Fibroblast of mammary gland (primary cell): ENCODE measurements around the gene RYR1.

ENCODE experiments used
- DNase-seq: peaks from one replicate; pipeline ENCODE4 v3.0.0-alpha.2; 2010; ENCODE audit warnings: low read depth
- H3K4me3 ChIP-seq: 2 replicates; pipeline ENCODE4 v1.5.1; 2011; ENCODE audit warnings: low read depth, mild to moderate bottlenecking, low read length, moderate library complexity; ENCODE audit not compliant: control insufficient read depth
- CTCF ChIP-seq: conservative IDR thresholded peaks from 2 replicates; pipeline ENCODE4 v1.5.1; 2011; ENCODE audit warnings: low read depth, low read length, inconsistent platforms; ENCODE audit not compliant: control insufficient read depth, insufficient read depth

RYR1 gene

DNA sequence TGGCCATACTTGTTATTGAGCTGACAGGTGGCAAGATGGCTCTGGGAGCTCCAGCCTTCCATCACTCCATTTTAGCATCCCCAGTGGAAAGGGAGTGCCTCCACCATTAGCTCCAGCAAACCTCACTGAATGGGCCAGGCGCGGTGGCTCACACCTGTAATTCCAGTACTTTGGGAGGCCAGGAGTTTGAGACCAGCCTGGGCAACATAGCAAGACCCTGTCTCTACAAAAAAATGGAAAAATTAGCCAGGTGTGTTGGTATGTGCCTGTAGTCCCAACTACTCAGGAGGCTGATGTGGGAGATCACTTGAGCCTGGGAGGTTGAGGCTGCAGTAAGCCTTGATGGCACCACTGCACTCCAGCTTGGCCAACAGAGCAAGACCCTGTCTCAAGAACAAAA, 98.0 kb downstream of the RYR1 start:
- DNase-seq = no peak
- TF ChIP-seq CTCF = no peak
- no peak overlapping the region for H3K4me3 ChIP-seq

DNA sequence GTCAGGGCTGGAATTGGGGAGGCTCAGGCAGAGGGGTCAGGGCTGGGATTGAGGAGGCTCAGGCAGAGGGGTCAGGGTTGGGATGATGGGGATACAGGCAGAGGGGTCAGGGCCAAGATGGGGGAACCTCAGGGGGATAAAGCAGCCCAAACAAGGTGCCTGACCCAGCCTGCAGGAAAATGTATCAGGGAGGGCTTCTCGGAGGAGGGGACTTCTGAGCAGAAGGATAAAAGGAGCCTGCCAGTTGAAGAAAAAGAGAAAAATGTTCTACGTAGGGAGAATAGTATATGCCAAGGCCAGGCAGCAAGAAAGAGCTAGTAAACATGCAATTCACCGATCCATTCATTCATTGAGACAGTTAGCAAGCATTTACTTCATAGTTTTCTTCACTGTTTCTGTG, 99.4 kb downstream of the RYR1 start:
- TF ChIP-seq CTCF = no peak
- no peak overlapping the region for H3K4me3 ChIP-seq
- DNase-seq = no peak

DNA sequence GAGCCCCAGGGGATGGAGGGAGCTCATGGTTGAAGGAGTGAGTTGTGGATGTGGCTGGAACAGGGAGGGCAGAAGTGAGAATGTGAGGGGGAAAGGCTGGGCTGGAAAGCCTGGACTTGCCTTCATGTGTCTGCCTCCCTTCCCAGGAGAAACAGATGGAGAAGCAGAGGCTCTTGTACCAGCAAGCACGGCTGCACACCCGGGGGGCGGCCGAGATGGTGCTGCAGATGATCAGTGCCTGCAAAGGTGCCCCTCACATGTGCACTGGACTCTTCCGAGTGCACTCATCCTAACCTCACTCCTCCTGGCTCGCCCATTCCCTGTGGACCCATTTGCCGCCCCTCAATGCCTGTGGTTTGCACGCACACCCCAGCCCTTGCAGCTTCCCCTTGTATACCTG, 101.1 kb downstream of the RYR1 start:
- no peak for TF ChIP-seq CTCF
- H3K4me3 ChIP-seq = no peak overlapping the region
- no peak for DNase-seq

DNA sequence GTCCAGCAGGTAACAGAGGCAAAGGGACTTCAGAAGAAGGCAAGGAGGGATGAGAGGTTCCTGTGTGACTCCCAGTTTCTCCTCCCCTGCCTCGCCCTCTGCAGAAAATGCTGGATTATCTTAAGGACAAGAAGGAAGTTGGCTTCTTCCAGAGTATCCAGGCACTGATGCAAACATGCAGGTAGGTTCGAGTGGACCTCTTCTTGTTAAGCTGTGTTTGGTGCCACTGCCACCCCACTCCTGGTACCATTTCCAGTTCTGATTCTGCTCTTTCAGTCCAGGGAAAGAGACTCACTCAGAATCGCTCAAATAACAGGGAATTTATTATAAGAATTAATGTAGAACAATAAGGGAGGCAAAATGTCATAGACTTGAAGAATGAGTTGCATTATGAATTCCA, 101.7 kb downstream of the RYR1 start:
- DNase-seq = no peak
- no peak overlapping the region for H3K4me3 ChIP-seq
- TF ChIP-seq CTCF = no peak

DNA sequence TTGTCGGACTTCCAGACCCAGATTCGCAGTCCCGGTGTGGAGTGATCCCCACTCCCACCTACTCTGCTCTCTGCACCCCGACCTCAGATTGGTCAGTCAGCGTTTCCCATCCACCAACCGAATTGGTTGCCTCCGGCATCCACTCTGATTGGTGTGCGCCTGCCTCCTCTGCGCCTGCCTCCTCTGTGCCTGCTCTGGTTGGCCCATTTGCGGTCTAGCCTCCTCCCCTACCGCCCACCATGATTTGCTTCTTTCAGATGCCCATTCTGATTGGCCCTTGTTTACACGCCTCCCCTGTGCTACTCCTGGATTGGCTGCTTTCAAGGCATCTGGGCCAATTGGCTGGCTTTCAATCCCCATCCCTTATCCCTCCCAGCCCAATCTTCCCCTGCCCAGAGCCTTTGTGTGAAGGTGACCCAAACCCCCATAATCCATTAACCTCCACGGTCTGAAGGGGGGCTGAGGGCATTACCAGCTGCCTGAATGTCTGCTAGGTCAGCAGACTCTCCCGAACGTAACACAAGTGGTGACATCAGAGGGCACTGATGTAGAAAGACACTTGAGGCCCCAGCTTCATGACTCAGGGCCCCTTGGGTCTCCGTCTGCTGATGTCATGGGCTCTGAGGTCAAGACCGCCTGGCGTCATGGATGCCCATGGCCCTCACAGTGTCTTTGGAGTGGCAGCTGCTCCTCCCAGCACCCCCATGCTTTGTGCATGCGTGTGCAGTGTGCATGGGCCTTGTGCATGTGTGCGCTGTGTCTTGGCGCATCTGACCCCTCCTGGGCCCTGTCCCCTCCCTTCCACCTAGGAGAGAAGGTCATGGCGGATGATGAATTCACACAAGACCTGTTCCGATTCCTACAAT, 103.8 kb downstream of the RYR1 start:
- no peak for TF ChIP-seq CTCF
- no peak overlapping the region for H3K4me3 ChIP-seq
- peak; percentile 17 for DNase-seq

DNA sequence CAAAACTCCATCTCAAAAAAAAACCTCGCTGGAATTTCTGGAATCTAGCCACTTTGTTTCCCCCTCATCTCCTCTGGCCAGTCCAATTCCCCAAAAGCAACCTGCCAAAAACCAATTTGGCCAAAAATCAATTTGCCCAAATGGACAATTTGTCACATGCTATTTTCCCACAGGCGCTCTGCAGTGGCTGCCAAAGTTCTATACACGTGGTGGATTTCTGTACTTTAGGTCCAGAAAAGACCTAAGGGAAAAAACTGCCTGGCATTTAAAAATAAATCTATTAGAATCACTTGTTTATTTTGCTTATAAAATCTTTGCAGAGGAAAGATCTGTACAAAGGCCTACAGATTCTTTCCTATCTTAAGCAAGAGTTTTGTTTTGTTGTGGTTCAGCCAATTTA, 104.9 kb downstream of the RYR1 start:
- DNase-seq = no peak
- no peak overlapping the region for H3K4me3 ChIP-seq
- TF ChIP-seq CTCF = no peak
